ENCODE measurements around the gene RELL2.

DNA sequence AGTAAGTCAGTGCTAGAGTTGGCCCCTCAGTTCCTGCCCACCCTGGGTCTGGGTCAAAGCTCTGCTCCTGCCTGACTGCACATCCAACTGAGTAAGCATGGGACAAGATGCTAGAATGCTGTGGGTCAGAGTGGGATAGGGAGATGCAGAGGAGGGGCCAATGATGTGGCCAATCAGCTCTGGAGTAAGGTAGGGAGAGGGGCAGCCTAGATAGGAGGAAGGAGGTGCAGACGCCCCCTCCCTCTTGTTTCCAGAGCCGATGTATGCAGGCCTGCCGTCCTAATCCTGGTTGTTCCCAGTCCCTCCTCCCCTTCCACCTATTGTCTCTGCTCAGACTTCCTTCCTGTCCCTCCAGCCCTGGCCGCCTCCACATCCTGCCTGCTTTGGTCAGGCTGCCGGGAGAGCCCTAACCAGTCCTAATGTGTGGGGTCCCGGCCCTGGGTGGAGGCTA lies 44.0 kb downstream of the RELL2 start:
- TF ChIP-seq, protein P1, sequence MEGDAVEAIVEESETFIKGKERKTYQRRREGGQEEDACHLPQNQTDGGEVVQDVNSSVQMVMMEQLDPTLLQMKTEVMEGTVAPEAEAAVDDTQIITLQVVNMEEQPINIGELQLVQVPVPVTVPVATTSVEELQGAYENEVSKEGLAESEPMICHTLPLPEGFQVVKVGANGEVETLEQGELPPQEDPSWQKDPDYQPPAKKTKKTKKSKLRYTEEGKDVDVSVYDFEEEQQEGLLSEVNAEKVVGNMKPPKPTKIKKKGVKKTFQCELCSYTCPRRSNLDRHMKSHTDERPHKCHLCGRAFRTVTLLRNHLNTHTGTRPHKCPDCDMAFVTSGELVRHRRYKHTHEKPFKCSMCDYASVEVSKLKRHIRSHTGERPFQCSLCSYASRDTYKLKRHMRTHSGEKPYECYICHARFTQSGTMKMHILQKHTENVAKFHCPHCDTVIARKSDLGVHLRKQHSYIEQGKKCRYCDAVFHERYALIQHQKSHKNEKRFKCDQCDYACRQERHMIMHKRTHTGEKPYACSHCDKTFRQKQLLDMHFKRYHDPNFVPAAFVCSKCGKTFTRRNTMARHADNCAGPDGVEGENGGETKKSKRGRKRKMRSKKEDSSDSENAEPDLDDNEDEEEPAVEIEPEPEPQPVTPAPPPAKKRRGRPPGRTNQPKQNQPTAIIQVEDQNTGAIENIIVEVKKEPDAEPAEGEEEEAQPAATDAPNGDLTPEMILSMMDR (IDR thresholded peaks at IDR 0.05): no peak
- TF ChIP-seq POLR2AphosphoS5 (IDR thresholded peaks at IDR 0.05) (peak; percentile 16), POLR2A (IDR thresholded peaks at IDR 0.05) (no peak), EP300 (IDR thresholded peaks at IDR 0.05) (no peak)
